ENCODE measurements around the gene TMEM212. TPM values are rescaled to one million over a fixed set of nuclear protein-coding genes. Genes with fewer than 3 reads are reported as not detected.

TMEM212 gene
- total and polyA plus RNA-seq, 2 experiments from 2014 or later, result not detected

DNA sequence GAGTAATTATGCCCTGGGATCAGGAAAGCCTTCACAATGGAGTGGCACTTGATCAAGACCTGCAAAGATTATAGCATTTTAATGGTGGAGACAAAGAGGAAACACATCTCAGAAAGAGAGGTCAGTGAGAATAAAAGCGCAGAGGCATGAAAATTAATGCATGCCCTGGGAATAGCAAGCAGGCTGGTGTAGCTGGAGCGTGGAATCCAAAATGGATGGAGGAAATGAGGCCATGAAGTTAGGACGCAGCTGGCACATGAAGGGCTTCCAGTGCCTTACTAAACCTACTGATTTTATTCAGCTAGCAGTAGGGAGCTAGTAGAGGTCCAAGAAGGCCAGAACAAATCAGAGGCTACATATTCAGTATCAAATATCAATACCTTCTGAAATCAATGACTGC lies 38.1 kb downstream of the TMEM212 start:
- no peak overlapping the region for H2AFZ ChIP-seq
- H3K4me1 ChIP-seq (ENCODE audit: insufficient read depth), result peaks cover 8% of the 10 kb centered on the region
- no peak overlapping the region for H3K4me2 ChIP-seq
- WGBS (ENCODE audit: low lambda C conversion rate, missing lambda C conversion rate), result 99% methylated on average over 3 of the region's 3 CpGs
- no peaks in the 10 kb centered on the region for H3K9me3 ChIP-seq (ENCODE audit: low read depth)
- no peaks in the 10 kb centered on the region for H4K20me1 ChIP-seq (ENCODE audit: insufficient read depth, poor library complexity, severe bottlenecking)
- TF ChIP-seq EZH2 (IDR thresholded peaks at IDR 0.05; ENCODE audit: borderline replicate concordance), result no peak
- TF ChIP-seq, protein P1, sequence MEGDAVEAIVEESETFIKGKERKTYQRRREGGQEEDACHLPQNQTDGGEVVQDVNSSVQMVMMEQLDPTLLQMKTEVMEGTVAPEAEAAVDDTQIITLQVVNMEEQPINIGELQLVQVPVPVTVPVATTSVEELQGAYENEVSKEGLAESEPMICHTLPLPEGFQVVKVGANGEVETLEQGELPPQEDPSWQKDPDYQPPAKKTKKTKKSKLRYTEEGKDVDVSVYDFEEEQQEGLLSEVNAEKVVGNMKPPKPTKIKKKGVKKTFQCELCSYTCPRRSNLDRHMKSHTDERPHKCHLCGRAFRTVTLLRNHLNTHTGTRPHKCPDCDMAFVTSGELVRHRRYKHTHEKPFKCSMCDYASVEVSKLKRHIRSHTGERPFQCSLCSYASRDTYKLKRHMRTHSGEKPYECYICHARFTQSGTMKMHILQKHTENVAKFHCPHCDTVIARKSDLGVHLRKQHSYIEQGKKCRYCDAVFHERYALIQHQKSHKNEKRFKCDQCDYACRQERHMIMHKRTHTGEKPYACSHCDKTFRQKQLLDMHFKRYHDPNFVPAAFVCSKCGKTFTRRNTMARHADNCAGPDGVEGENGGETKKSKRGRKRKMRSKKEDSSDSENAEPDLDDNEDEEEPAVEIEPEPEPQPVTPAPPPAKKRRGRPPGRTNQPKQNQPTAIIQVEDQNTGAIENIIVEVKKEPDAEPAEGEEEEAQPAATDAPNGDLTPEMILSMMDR (IDR thresholded peaks at IDR 0.05; ENCODE audit: poor library complexity), result no peak
- TF ChIP-seq EZH2phosphoT487 (IDR thresholded peaks at IDR 0.05; ENCODE audit: low read depth, severe bottlenecking, unreplicated experiment), result no peak
- no peak overlapping the region for H3K27ac ChIP-seq
- H3K79me2 ChIP-seq, result no peaks in the 10 kb centered on the region
- no peaks in the 10 kb centered on the region for H3K36me3 ChIP-seq (replicated peaks; ENCODE audit: insufficient read depth, low read depth)
- DNase-seq (ENCODE audit: low spot score), result no peak
- H3K9me2 ChIP-seq (replicated peaks; ENCODE audit: insufficient read depth), result no peaks in the 10 kb centered on the region
- H3K4me3 ChIP-seq, result no peak overlapping the region
- no peaks in the 10 kb centered on the region for H3K27me3 ChIP-seq

DNA sequence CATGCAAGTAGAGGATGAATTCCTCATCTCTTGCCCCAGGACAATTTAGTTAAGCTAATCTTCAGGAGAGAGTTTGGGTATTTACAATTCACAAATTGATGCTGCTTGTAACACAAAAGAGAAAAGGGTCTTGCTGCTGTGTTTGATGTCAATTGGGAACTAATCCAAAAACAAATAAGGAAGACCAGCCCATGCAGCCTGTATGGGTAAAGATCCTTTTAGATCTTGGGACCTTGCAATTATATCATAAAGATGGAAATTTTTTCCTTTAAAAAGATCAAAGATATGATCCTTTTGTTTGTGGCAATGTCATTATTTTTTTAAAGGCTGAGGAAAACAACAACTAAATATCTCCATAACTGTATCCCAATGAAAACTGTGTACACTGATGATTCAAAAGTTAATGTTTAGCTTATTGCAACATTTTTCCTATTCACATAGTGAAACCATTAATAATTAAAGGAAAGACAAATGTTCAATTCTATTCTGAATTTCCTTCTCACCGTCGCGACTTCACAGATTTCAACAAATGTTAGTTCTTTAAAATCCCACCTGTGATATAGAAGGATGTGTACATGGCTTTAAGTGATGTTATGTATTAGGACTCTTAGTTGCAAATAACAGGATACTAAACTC lies 40.2 kb downstream of the TMEM212 start:
- WGBS (ENCODE audit: low lambda C conversion rate, missing lambda C conversion rate), result 53% methylated on average over 3 of the region's 3 CpGs
- Histone ChIP-seq H3K4me2 (peak overlapping the region; percentile 35), H3K27ac (no peak overlapping the region), H2AFZ (no peak overlapping the region), H3K9me2 (replicated peaks; ENCODE audit: insufficient read depth) (no peaks in the 10 kb centered on the region), H4K20me1 (ENCODE audit: insufficient read depth, poor library complexity, severe bottlenecking) (no peaks in the 10 kb centered on the region), H3K9me3 (ENCODE audit: low read depth) (no peaks in the 10 kb centered on the region), H3K36me3 (replicated peaks; ENCODE audit: insufficient read depth, low read depth) (no peaks in the 10 kb centered on the region), H3K79me2 (no peaks in the 10 kb centered on the region), H3K4me3 (no peak overlapping the region), H3K4me1 (ENCODE audit: insufficient read depth) (peaks cover 8% of the 10 kb centered on the region), H3K27me3 (no peaks in the 10 kb centered on the region)
- DNase-seq (ENCODE audit: low spot score), result no peak
- TF ChIP-seq EZH2phosphoT487 (IDR thresholded peaks at IDR 0.05; ENCODE audit: low read depth, severe bottlenecking, unreplicated experiment) (no peak), EZH2 (IDR thresholded peaks at IDR 0.05; ENCODE audit: borderline replicate concordance) (no peak)
- TF ChIP-seq, protein P1 (IDR thresholded peaks at IDR 0.05; ENCODE audit: poor library complexity), result no peak

DNA sequence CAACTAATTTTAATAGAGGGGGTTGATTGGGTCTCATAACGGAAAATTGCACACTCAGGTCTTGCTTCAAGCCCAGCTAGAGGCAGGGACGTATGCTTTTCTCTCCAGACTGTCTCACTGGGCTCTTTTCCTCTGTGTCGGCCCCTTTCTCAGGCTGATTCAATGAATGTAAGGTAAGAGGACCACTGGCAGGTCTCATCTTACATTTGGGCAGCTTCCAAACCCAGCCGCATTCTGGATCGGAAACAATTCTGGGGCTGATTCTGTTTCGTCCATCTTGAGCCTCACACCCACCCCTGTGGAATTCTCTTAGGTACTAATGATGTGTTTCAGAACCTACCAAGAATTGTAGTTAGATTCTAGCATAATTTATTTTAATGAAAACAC lies 40.7 kb downstream of the TMEM212 start:
- H3K9me2 ChIP-seq (replicated peaks; ENCODE audit: insufficient read depth), result no peaks in the 10 kb centered on the region

More for the DNA sequence above, 40.7 kb downstream of the TMEM212 start:
- 66% methylated on average over 6 of the region's 6 CpGs for WGBS (ENCODE audit: low lambda C conversion rate, missing lambda C conversion rate)
- H3K4me2 ChIP-seq, result peak overlapping the region; percentile 35
- H4K20me1 ChIP-seq (ENCODE audit: insufficient read depth, poor library complexity, severe bottlenecking), result no peaks in the 10 kb centered on the region
- H3K4me1 ChIP-seq (ENCODE audit: insufficient read depth), result peaks cover 8% of the 10 kb centered on the region
- no peaks in the 10 kb centered on the region for H3K36me3 ChIP-seq (replicated peaks; ENCODE audit: insufficient read depth, low read depth)
- no peaks in the 10 kb centered on the region for H3K79me2 ChIP-seq
- no peaks in the 10 kb centered on the region for H3K27me3 ChIP-seq
- TF ChIP-seq, protein P1 (IDR thresholded peaks at IDR 0.05; ENCODE audit: poor library complexity), result no peak
- no peak for TF ChIP-seq EZH2phosphoT487 (IDR thresholded peaks at IDR 0.05; ENCODE audit: low read depth, severe bottlenecking, unreplicated experiment)
- TF ChIP-seq EZH2 (IDR thresholded peaks at IDR 0.05; ENCODE audit: borderline replicate concordance), result no peak
- no peak overlapping the region for H3K27ac ChIP-seq
- no peak overlapping the region for H3K4me3 ChIP-seq
- no peak overlapping the region for H2AFZ ChIP-seq
- no peaks in the 10 kb centered on the region for H3K9me3 ChIP-seq (ENCODE audit: low read depth)
- no peak for DNase-seq (ENCODE audit: low spot score)
